RWPE1 (cell line): ENCODE measurements around the gene MICOS13.
"Not testable (repeated sequence)": the region's sequence is repeated elsewhere in the genome, so short reads cannot be mapped to it uniquely, and the experiment has no call there.

Source experiments
- CTCF ChIA-PET: fragments of 350-600 bp; sonication (Branson Sonifier 250); formaldehyde crosslinking; extraction: SDS; loops from one replicate; lab custom pipeline; 2021; lab: Yijun Ruan, JAX
- POLR2A ChIA-PET: fragments of 400-600 bp; formaldehyde crosslinking; extraction: SDS; loops from one replicate; lab custom pipeline; 2020; ENCODE audit warnings: antibody characterized with exemption; ENCODE audit not compliant: low non-redundant PET; lab: Yijun Ruan, JAX
- DNase-seq: peaks from one replicate; pipeline ENCODE4 v3.0.0; 2012; ENCODE audit warnings: low spot score
- H3K27ac ChIP-seq: fragments of 450-650 bp; 2 replicates; pipeline ENCODE4 v1.5.1; 2017
- CTCF ChIP-seq: fragments of 450-650 bp; conservative IDR thresholded peaks from 2 replicates; pipeline ENCODE4 v1.5.1; 2017; ENCODE audit warnings: low read depth, mild to moderate bottlenecking

Gene MICOS13

GRCh38 chr19:5690955-5691821, 10.9 kb upstream of the MICOS13 start:
- ChIA-PET CTCF (interaction anchor here (0.6 kb wide), 1 partner anchor 37 kb away, joined by 4 read pairs; no protein-coding TSS in a partner anchor), POLR2A (interaction anchor here (0.5 kb wide), 2 partner anchors 11 to 27 kb away, joined by 3 to 4 read pairs; no protein-coding TSS in a partner anchor)
- peak overlapping the region; percentile 94 for H3K27ac ChIP-seq
- no peak for TF ChIP-seq CTCF
- peak; percentile 54 for DNase-seq

GRCh38 chr19:5690125-5690954, 10.0 kb upstream of the MICOS13 start, which contains the start of gene RPL36:
Gene RPL36, plus strand, starts transcription at chr19:5690295. Its CDS starts 213 bp downstream, at chr19:5690508.
- POLR2A ChIA-PET = interaction anchor here (0.5 to 0.6 kb wide), 3 partner anchors 30 to 840 kb away, joined by 3 to 8 read pairs (median 3); partner anchors contain the start of gene TNFSF9
- CTCF ChIA-PET = interaction anchor here (0.6 to 0.7 kb wide), 5 partner anchors 13 to 302 kb away, joined by 3 to 4 read pairs (median 4); no protein-coding TSS in a partner anchor
- DNase-seq = peak; percentile 94
- peak within 1 kb of the TSS; percentile 94 for H3K27ac ChIP-seq
- TF ChIP-seq CTCF = peak; percentile 93

- peak overlapping the region; percentile 94 for H3K27ac ChIP-seq
- CTCF ChIA-PET, DNase-seq, POLR2A ChIA-PET: not testable (repeated sequence)
Observed at GRCh38 chr19:5688262-5688881, 8.1 kb upstream of the MICOS13 start.

- TF ChIP-seq CTCF = peak; percentile 57
- CTCF ChIA-PET = interaction anchor here (0.6 to 1.0 kb wide), 5 partner anchors 19 to 117 kb away, joined by 3 to 4 read pairs (median 3); partner anchors contain the start of gene DUS3L
- POLR2A ChIA-PET = interaction anchor here (0.6 to 1.2 kb wide), 2 partner anchors 27 to 65 kb away, joined by 3 to 5 read pairs; partner anchors contain the start of genes SAFB and SAFB2
- DNase-seq = no peak
- peak overlapping the region; percentile 94 for H3K27ac ChIP-seq
Observed at GRCh38 chr19:5687360-5688198, 7.3 kb upstream of the MICOS13 start.

- TF ChIP-seq CTCF = peak; percentile 94
- ChIA-PET POLR2A (interaction anchor here (0.6 to 1.2 kb wide), 2 partner anchors 26 to 64 kb away, joined by 3 to 5 read pairs; partner anchors contain the start of genes SAFB and SAFB2), CTCF (interaction anchor here (0.5 to 1.0 kb wide), 7 partner anchors 12 to 878 kb away, joined by 3 to 4 read pairs (median 3); partner anchors contain the start of gene DUS3L)
- peak overlapping the region; percentile 94 for H3K27ac ChIP-seq
- peak; percentile 96 for DNase-seq
Observed at GRCh38 chr19:5686647-5687359, 6.5 kb upstream of the MICOS13 start.
